ENCODE measurements around the gene FAM168A.

DNA sequence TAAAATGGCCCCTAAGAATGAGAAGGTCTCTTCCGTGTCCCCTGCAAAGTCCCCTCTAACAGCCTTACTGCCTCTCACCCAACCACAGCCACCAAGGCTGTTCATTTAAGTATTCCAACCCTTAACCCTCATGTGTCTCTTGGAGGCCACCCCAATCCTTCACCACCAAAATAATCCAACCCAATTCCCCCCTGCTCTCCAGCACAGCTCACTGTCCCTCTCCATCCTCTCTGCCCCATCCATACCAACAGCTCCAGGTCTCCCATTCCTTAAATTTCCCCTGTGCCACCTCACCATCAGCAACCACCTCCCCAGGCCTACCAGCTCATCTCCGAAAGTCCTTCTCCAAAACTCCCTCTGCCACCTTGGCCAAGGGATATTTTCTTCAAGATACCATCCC lies 1.4 kb downstream of the FAM168A start:
- no peak for TF ChIP-seq CTCF (conservative IDR thresholded peaks at IDR 0.05 in 1 of 2, IDR thresholded peaks at IDR 0.05 in 1 of 2; ENCODE audit: low read depth in 1 of 2, low read length in 2 of 2)
- no peak for TF ChIP-seq EZH2 (IDR thresholded peaks at IDR 0.05; ENCODE audit: low read length, missing control alignments)
